ENCODE measurements around the gene SYTL4.
A peak's percentile ranks its signal among the peaks of the same experiment; 100 is the strongest.

Gene SYTL4

DNA sequence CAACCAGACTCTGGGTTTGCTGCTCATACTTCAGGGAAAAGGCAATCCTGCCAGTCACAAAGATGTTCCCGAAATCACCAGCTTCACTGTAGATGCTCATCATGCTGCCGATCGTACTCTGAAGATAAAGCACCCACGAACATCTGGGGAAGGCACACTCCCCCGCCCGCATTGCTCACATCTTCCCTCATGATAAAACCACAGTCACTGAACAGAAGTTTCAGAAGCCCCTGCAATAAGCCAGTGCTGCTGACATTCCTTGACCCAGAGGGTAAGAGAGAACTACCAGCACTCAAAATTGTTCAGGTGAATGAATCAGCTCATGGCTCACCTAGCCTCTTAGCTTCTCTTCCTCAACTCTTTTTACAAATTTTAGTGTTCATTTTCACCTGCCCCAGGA, 44.8 kb downstream of the SYTL4 start:
- no peak for DNase-seq

DNA sequence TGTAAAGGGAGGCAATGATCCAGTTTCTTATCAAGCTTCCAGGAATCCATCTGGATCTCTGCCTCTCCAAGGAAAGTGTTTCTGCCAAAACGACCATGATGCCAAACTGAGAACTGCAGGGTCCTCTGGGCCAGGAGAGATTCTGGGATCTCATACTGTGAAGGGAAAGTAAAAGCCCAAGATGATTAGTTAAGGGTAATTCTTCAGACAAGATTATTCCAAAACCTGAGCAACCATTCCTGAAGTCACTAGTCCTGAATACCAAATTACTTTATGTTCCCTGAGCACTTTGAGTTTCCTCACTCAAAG, 46.0 kb downstream of the SYTL4 start:
- no peak for DNase-seq

DNA sequence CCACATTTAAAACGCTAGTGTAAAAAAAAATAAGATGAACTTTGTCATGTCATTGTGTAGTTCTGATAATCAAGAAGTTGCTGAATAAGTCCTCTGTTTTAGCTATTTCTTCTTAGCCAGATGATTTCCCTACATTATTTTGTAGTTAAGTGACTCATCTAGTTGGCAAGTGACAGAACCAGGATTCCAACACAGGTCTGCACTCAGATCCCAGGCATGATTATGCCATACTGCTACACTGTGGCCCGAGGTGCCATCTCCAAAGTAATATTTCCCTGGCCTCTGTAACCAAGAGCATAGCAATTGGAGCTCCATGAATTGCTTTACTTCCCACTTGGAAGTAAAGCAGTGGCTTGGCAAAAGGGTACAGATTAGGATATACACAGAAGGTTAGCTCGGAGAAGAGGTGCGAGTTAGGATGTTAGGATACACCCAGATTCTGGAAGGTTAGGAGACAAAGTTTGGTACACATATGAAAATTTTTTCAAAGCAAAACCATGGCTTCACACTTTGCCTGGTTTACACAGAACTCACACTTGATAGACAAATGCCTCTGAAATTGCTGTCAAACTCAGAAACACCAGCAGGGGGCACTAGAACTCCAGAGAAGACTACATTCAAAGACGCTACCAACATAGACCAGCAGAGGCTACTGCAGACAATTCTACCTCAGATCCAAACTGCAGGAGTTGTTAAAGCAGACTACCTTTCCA, 46.5 kb downstream of the SYTL4 start:
- peak; percentile 30 for DNase-seq

DNA sequence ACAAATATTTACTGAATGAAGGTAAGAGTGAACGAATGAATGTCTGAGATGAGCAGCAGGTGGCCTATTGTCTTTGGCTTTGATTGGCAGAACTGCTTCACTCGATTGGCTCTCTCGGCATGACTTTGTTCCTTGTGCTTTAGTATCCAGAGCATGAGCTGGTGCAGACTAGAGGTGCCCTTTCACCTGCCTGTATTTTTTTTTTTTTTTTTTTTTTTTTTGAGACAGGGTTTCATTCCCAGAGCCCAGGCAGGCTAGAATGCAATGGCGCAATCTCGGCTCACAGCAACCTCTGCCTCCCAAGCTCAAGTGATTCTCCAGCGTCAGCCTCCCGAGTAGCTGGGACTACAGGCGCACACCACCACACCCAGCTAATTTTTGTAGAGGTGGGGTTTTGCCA, 49.0 kb downstream of the SYTL4 start:
- DNase-seq = no peak

DNA sequence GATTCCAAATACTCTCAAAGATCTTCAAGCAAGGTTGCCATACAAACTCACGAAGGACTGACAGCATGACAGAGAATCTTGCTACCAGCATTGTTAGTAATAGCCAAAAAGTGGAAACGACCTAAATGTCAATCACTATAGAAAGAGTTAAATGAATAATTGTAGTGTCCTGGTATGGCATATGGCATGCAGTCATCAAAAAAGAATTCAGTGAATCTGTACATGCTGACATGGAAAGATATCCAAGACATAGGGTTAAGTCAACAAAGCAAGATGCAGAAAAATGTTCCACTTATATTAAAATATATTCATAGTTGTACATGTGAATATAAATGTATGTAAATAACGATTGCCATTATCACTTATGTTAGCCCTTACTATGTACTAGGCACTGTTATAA, 50.3 kb downstream of the SYTL4 start:
- DNase-seq = no peak

DNA sequence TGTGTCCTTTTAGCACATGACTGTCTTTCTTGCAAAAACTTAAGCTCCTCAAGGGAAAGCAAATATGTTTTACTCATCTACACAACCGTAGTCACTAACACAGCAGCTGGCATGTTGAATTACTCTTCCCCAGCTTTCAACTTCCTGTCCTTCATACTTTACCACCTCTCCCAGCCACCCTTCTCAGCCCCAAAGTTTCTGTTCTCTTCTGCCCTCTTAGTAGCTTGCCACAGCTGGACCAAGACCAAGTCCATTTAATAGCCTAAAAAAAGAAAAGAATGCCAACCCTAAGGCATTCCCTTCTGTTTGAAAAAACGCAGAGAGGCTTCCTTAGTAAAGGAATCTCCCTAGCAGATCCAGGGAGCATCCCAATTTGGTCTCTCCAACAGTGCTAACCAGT, 51.2 kb downstream of the SYTL4 start:
- no peak for DNase-seq

DNA sequence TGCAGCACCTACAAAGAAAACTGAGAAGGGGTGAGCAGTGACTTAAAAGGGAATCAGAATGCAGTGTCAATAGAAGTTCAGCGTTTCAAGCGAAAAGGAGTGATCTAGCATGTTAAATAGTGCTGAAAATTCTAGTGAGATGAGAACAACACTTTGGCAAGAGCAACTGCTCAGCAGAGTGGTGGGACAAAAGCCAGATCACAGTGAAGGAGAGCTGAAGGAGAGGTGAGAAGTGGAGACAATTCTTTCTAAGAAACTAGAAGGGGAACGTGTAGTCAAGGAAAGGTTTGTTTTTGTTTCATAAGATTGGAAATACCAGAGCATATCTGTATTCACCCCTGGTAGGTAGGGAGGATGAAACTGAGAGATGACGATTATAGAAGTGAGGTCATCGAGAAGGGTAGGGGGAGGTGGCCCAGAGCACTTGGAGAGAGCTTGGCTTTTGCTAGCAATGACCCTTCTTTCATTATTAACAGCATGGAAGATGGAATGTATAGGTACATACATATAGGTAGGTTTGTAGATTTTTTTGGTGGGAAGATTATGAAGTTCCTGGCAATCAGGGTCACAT, 54.2 kb downstream of the SYTL4 start:
- no peak for DNase-seq

DNA sequence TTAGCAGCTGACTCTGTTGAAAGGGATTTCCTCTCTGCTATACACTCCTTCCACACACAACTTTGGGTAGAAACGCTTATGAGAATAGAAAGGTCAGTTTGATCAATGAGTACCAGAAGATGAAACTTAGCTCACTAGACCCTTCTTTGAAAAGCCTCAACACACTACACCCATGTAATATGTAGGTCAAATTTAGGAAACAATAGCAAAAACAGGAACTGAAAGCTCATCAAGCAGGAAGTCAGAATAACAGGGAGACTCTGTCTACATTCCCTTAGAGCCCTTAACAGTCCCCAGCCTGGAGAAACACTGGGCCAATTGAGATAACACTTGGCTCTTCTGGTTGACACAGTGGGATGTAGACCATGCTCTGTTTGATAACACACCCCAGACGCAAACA, 57.2 kb downstream of the SYTL4 start:
- no peak for DNase-seq

DNA sequence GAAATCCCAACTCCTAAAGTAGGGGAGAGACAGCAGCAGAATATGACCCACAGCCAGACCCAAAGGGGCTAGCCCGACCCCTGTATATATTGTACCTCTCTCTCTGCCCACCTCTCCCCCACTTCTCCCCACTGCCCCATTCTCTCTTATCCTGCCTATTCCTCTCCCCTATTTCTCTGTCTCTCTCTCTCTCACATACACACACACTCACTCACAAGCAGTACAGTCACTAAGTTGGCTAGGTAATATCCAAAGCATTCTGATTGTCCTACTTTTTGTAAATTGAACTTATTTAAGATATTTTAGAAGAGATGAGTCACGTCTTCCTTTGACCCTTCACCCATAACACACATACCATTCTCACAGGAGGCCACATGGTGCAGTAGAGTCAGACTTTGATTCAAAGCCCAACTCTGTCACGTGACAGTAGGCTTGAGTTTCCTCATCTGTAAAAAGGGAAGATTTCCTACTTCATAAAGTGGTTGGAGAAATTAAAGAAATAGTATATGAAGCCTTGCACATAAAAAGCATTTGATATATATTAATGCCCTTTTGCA, 58.4 kb downstream of the SYTL4 start:
- DNase-seq = no peak

DNA sequence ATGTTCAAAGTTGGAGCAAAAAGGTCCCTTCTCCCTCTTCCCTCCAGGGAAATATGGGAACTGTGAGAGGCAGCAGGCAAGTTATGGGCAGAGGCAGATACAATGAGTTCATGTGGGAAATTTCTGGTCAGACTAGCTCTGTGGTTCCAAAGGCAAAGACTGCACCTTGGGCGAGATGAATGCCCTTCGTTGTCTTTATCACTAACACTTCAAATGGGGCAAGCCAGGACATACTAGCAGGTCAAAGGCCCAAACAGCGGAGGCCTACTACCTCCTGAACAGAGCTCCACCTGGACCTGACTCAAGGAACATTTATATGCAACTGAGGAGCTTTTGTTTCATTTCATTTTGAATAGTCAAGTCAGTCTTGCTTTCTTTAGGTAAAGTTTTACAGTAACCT, 59.0 kb downstream of the SYTL4 start:
- no peak for DNase-seq

DNA sequence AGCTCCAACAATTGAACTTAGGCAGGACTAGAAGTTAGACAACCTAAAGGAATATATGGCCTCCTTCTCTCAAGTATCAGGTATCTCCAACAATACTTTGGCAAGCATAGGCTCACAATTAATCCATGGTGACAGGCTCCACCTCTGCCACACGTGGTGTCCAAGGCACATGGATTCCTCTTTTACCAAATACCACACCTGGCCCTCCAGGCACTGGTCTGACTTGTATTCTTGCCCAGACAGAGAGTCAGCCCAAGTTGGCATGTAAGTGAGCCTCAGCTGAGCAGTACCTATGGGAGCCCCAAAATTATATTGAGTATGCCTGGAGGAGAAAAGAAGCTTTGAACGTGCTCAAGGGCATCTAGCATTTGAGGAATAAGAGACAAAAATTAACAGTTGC, 68.3 kb downstream of the SYTL4 start:
- DNase-seq = no peak

DNA sequence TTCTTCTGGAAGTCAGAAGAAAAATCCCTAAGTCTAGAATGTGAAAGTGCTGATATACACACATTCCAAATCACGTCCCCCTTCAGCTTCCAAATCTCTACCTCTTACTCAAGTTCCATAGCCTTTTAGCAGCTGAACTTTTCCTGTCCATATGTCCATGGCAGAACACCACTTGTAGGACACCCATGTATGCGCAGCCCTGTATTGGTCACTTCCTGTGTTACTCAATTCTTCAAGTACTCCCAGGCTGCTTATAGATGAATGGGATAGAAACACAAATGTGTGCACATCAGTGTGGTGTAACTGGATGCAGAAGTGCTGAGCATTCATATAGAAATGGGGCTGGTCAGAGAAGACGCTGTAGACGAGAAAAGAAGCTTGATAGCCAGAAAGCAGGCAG, 69.1 kb downstream of the SYTL4 start:
- DNase-seq = no peak

DNA sequence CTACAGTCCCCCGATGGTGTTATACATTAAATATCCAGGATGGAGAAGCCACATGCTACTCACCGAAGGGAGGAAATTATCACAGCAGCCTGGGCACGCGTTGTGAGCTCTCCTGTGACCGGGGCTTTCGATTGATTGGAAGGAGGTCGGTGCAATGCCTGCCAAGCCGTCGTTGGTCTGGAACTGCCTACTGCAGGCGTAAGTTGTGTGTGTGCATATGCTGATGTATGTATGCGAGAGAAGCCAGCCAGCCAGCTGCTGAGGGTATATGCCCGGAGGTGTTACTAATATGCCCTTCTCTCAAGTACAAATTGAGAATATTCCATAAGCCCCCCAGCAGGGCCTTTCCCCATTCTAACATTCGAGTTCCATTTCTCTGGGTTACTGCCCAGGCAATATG, 69.8 kb downstream of the SYTL4 start:
- DNase-seq = no peak

DNA sequence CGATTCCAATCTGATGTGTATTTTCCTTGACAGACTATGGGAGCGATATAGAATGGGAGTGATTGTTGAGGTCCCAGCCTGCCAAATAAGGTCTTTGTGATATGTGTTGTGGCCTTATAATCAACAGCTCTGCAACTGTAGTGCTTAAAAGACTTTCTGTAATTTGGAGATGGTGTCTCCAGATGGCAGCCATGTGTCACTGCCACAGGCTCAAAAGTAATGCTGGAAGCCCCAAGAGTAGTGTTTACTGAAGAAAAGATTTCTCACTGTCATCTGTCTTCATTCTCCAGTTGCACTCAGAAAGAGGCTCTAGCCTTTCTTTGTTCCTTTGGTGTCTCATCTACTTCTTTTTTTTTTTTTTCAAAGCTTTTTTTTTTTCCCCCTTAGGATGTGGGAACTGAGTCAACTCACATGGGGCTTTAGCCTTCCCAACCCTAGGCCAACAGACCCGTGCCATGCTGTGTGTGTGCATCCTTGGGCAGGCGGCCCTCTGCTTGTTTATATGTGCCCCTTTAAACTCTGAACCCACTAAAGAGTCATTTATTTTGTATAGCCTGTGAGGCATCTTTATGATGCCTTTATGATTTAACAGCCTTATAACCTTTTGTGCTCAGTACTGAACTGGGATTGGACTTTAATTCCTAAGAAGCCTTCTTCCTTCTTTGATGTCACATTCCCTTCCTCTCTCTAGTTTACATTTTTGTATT, 72.3 kb downstream of the SYTL4 start:
- no peak for DNase-seq

DNA sequence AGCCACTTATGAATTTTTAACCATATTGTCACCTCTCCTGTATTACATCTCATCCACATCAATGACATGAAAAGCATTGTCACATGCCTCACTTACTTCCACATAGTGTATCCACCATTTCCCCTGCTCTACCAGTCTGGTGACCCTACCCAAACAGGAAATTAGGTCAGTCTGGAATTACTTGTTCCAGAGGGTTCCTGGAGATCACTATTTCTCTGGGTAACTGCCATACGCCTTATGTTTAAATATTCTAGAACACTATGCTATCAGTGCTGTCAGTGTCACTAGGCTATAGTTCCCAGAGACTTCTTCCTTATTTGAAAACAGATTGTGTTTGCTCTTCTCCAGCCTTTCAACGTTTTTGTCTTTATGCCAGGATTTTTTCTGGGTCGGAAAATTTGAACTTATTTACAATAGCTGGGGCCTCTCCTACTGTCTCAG, 73.0 kb downstream of the SYTL4 start:
- DNase-seq = no peak

DNA sequence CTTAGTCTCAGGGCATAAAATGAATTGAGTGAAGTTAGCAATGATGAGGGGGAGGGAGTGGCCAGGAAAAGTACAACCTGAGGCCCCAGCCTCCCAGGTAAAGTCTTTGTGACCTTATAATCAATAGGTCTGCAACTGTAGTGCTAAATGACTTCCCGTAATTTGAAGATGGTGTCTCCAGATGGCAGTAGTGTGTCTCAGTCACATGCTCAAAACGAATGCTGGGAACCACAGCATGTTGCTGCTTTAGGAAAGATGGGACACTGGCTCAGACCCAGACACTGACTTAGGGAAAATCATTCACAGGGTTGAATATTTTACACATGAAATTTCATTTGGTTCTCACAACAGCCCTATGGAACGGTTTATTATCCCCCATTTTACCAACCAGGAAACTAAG, 77.7 kb downstream of the SYTL4 start:
- no peak for DNase-seq

DNA sequence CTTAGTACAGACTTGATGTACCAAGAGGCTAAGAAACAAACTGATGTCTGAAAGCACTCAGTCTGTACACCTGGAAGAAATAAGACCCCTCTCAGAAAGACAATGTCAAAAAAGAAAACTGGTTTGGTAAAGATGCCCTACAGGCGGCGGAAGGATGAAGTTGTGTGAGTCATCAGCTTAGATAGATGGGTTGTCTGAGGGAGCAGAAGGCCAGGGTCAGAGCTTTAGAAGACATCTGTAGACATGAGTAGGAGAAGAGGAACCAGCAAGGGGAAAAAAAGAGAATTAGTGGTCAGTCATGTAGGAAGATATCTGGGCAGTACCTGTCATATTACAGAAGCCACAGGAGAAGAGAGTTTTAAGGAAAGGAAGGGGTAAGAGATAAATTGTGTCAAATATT, 79.7 kb downstream of the SYTL4 start:
- no peak for DNase-seq

DNA sequence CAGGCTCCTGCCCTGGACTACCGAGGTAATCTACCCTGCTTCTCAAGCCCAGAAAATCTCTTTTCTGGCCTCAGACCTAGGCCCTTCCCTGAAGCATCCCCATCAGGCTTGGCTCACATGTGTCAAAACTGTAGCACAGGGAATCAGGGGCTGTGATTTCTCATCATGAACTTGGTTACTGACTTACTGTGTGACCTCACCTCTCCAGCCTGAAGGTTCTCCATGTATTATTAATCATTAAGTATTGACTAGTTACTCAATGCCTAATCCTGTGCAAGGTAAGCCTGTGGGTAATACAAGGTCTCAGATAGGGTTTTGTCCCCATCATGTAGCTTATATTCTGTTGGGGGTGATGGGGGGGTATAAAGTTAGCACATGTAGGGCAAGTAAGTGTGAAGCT, 81.1 kb downstream of the SYTL4 start:
- no peak for DNase-seq

DNA sequence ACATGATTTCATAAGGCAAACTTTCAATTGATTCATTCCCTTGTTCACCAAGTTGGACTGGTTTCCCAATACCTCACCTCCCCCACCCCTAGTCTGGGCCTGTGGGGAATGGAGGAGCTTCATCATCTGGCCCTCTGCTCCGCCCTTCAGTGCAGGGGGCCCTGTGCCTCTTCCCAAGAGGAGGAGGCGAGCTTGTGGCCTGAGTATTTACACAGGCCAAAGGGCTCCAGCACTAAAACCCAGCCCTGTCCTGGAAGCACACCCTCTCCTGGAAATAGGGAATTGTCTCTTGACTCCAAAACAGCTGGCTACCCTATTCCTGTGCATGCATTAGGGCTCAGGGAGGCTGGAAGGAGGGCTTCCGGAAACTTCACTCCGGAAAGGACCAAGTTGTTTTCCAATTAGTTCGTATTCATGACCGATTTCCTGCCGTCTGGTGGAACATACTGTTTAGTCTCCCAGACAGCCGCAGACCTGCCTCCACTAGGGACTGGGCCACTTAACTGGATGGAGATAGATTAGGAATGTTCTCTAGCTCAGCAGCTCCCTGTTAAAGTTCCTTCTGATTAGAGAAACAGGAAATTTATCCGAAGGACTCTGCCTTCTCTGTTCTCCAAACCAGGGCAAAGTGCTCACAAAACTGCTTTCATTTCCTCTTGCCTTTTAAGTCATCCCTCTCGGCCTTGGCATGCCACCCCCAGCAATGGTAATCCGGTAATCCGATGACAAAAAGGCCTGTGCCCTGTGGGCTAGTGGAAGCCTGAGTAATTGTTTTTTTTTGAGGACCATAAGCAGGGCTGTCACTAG, 82.2 kb downstream of the SYTL4 start:
- DNase-seq = no peak

DNA sequence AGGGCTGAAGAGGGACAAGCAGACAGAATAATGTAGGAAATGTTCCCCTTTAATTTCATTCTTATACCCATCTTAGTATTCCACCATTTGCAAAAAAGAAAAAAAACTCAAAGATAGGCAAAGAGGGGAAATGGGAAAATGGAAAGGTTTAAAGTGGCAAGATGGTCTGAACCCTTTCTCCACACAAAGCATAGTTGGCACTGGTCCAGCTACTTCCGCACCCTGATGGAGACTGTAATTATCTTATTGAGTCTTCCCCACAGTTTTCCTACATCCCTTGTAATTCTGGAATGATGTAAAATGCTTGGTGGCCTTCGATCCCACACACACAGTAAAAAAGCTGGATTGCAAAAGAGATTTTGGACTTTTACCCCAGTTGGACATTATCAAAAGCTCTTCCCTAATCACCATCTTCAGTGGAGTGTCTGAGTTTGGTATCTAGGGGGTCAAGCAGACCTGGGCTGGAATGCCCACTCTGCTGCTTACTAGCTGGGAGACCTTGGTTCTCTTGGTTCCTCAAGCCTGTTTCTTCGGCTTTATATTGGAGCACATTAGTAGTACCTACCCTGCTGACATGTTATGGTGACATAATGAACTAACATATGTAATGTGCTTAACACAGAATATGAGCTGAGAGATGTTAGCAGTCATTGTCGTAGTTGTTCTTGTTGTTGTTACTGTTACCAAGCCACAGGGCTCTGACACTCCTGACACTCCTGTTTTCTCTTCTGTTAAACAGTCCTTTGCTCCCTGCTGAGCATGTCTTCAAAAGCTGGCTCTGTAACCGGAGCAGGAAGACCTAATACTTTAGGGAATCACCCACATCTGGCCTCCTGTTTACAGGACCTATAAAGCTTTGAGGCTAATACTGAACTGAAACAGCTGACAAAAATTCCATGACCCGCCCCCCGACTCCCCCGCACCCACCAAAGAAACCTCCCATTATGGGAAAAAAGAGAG, 83.2 kb downstream of the SYTL4 start:
- no peak for DNase-seq

DNA sequence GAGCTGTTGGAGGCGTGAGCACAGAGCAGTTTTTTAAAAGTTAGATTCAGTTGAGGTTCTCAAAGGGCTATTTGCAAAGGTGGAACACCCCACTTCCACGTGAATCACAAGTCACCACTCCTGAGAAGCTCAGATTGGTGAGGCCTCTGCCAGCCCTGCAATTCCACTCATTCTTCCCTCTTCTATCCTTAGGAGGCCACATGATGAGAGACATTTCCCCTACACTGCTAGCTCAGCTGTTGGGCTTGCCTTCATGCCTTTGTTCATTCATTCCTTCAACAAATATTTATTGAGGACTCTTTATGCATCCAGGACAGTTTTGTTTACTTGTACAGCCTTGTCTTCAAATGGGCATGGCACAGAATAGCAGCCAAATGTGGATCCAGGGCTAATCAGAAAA, 84.2 kb downstream of the SYTL4 start:
- DNase-seq = no peak

DNA sequence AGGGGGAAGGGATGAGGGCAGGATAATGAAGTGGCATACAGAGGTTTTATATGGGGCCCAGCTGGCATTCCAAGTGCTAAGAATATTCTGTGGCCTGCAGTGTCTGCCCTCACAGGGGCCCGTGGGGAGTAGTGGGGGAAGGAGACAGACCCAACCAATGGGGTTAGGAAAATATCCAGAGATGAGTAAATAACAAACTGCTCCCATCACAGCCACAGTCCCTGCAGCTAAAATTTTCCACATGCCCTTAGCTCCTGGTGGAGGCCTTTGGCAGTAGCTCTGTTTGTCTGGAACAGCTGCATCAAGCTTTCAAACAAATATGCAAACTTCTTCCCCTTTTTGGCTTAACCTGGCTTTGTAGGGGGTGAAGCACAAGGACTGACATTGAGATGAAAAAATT, 84.8 kb downstream of the SYTL4 start:
- DNase-seq = no peak

Measured in NCI-H774 (cell line).